Right lobe of liver (tissue), 4 donors: ENCODE results near the gene ZNF714.

Experiments used
- CTCF ChIP-seq, 4 donors: fragments of 200-600 bp in 3 of 4; fragments of 450-650 bp in 1 of 4; IDR thresholded peaks; one replicate each; pipeline versions ENCODE4 v1.5.1 to v1.8.0; 2016 to 2022; ENCODE audit warnings: antibody characterized with exemption in 4 of 4, mild to moderate bottlenecking in 2 of 4
- POLR2A ChIP-seq: fragments of 450-650 bp; IDR thresholded peaks from one replicate; pipeline ENCODE4 v1.6.1; 2017; ENCODE audit warnings: antibody characterized with exemption, mild to moderate bottlenecking
- donor health status: DM: no; HTN: no; CAD: no.
- donor health status: DM: no; HTN: no; CAD: no.
- donor health status: DM: no; HTN: yes; CAD: no.

- no peak for TF ChIP-seq CTCF (IDR thresholded peaks at IDR 0.05)
- TF ChIP-seq POLR2A, result no peak
Observed at GRCh38 chr19:21143428-21143827, 61.4 kb downstream of the ZNF714 start.
